ENCODE results near the gene AJUBA.

Gene AJUBA

GRCh38 chr14:22996768-22997654, 14.7 kb upstream of the AJUBA start:
- H4K20me1 ChIP-seq (ENCODE audit: insufficient read depth, low read length, poor library complexity, severe bottlenecking): no peaks in the 10 kb centered on the region
- no peaks in the 10 kb centered on the region for H3K36me3 ChIP-seq (ENCODE audit: insufficient read depth, low read length)
- H3K4me2 ChIP-seq (ENCODE audit: low read depth, low read length, poor library complexity, severe bottlenecking): no peak overlapping the region
- H3F3A ChIP-seq (ENCODE audit: low read depth): no peaks in the 10 kb centered on the region
- H3K4me3 ChIP-seq (ENCODE audit: low read length, poor library complexity, severe bottlenecking): no peak overlapping the region
- no peak overlapping the region for H3K9ac ChIP-seq (ENCODE audit: low read depth, low read length, poor library complexity, severe bottlenecking)
- H3K9me3 ChIP-seq (ENCODE audit: insufficient read depth, low read depth, low read length): no peaks in the 10 kb centered on the region
- H2AFZ ChIP-seq (ENCODE audit: low read length): no peak overlapping the region
- no peaks in the 10 kb centered on the region for H3K79me2 ChIP-seq (ENCODE audit: insufficient read depth, low read length)
- H3K9me2 ChIP-seq (replicated peaks; ENCODE audit: low read depth, low read length): no peaks in the 10 kb centered on the region
- no peaks in the 10 kb centered on the region for H3K27me3 ChIP-seq (ENCODE audit: insufficient read depth, low read length, poor library complexity, severe bottlenecking)
- peaks cover 3% of the 10 kb centered on the region for H3K4me1 ChIP-seq (ENCODE audit: insufficient read depth, low read length, poor library complexity, severe bottlenecking)
- no peak for TF ChIP-seq EZH2phosphoT487 (IDR thresholded peaks at IDR 0.05; ENCODE audit: borderline replicate concordance)
- TF ChIP-seq CTCF (conservative IDR thresholded peaks at IDR 0.05; ENCODE audit: low read length): no peak

- TF ChIP-seq EZH2phosphoT487 (IDR thresholded peaks at IDR 0.05; ENCODE audit: borderline replicate concordance) (no peak), CTCF (conservative IDR thresholded peaks at IDR 0.05; ENCODE audit: low read length) (no peak)
- H4K20me1 ChIP-seq (ENCODE audit: insufficient read depth, low read length, poor library complexity, severe bottlenecking): no peaks in the 10 kb centered on the region
- peaks cover 3% of the 10 kb centered on the region for H3K4me1 ChIP-seq (ENCODE audit: insufficient read depth, low read length, poor library complexity, severe bottlenecking)
- H3F3A ChIP-seq (ENCODE audit: low read depth): no peaks in the 10 kb centered on the region
- H3K27me3 ChIP-seq (ENCODE audit: insufficient read depth, low read length, poor library complexity, severe bottlenecking): no peaks in the 10 kb centered on the region
- no peaks in the 10 kb centered on the region for H3K9me2 ChIP-seq (replicated peaks; ENCODE audit: low read depth, low read length)
- H2AFZ ChIP-seq (ENCODE audit: low read length): no peak overlapping the region
- no peak overlapping the region for H3K4me2 ChIP-seq (ENCODE audit: low read depth, low read length, poor library complexity, severe bottlenecking)
- H3K9ac ChIP-seq (ENCODE audit: low read depth, low read length, poor library complexity, severe bottlenecking): no peak overlapping the region
- no peaks in the 10 kb centered on the region for H3K36me3 ChIP-seq (ENCODE audit: insufficient read depth, low read length)
- H3K79me2 ChIP-seq (ENCODE audit: insufficient read depth, low read length): no peaks in the 10 kb centered on the region
- no peak overlapping the region for H3K4me3 ChIP-seq (ENCODE audit: low read length, poor library complexity, severe bottlenecking)
- no peaks in the 10 kb centered on the region for H3K9me3 ChIP-seq (ENCODE audit: insufficient read depth, low read depth, low read length)
Observed at GRCh38 chr14:22995889-22996625, 13.7 kb upstream of the AJUBA start.

GRCh38 chr14:22994762-22995275, 12.5 kb upstream of the AJUBA start:
- Histone ChIP-seq H3K79me2 (ENCODE audit: insufficient read depth, low read length) (no peaks in the 10 kb centered on the region), H3F3A (ENCODE audit: low read depth) (no peaks in the 10 kb centered on the region), H3K27me3 (ENCODE audit: insufficient read depth, low read length, poor library complexity, severe bottlenecking) (no peaks in the 10 kb centered on the region), H3K4me1 (ENCODE audit: insufficient read depth, low read length, poor library complexity, severe bottlenecking) (peaks cover 3% of the 10 kb centered on the region), H3K36me3 (ENCODE audit: insufficient read depth, low read length) (no peaks in the 10 kb centered on the region), H3K4me3 (ENCODE audit: low read length, poor library complexity, severe bottlenecking) (no peak overlapping the region), H2AFZ (ENCODE audit: low read length) (peak overlapping the region; percentile 71; the same call in 1 of the 2 replicates), H3K4me2 (ENCODE audit: low read depth, low read length, poor library complexity, severe bottlenecking) (no peak overlapping the region), H3K9me2 (replicated peaks; ENCODE audit: low read depth, low read length) (no peaks in the 10 kb centered on the region), H3K9me3 (ENCODE audit: insufficient read depth, low read depth, low read length) (no peaks in the 10 kb centered on the region), H3K9ac (ENCODE audit: low read depth, low read length, poor library complexity, severe bottlenecking) (no peak overlapping the region), H4K20me1 (ENCODE audit: insufficient read depth, low read length, poor library complexity, severe bottlenecking) (no peaks in the 10 kb centered on the region)
- TF ChIP-seq EZH2phosphoT487 (IDR thresholded peaks at IDR 0.05; ENCODE audit: borderline replicate concordance) (no peak), CTCF (conservative IDR thresholded peaks at IDR 0.05; ENCODE audit: low read length) (peak; percentile 76)
